Inflammatory macrophage treated with lipopolysaccharide for 1 hour (primary cell): ENCODE results near the gene VRK3.
A peak's percentile ranks its signal among the peaks of the same experiment; 100 is the strongest.
"Not testable (repeated sequence)": the region's sequence is repeated elsewhere in the genome, so short reads cannot be mapped to it uniquely, and the experiment has no call there.

Source experiments
- DNase-seq, 2 donors: peaks; one replicate each; pipeline ENCODE4 v3.0.0-alpha.2; 2020 to 2022

VRK3 gene, protein sequence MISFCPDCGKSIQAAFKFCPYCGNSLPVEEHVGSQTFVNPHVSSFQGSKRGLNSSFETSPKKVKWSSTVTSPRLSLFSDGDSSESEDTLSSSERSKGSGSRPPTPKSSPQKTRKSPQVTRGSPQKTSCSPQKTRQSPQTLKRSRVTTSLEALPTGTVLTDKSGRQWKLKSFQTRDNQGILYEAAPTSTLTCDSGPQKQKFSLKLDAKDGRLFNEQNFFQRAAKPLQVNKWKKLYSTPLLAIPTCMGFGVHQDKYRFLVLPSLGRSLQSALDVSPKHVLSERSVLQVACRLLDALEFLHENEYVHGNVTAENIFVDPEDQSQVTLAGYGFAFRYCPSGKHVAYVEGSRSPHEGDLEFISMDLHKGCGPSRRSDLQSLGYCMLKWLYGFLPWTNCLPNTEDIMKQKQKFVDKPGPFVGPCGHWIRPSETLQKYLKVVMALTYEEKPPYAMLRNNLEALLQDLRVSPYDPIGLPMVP

GRCh38 chr19:50025022-50025793, at the start of gene VRK3:
TSS of gene VRK3 (minus strand) at chr19:50025372. CDS start at chr19:50016162, 9,210 bp downstream.
- DNase-seq: peak; percentile 99 to 100

- not testable (repeated sequence) for DNase-seq
Observed at GRCh38 chr19:50068382-50068781, 43.2 kb upstream of the VRK3 start.

DNA sequence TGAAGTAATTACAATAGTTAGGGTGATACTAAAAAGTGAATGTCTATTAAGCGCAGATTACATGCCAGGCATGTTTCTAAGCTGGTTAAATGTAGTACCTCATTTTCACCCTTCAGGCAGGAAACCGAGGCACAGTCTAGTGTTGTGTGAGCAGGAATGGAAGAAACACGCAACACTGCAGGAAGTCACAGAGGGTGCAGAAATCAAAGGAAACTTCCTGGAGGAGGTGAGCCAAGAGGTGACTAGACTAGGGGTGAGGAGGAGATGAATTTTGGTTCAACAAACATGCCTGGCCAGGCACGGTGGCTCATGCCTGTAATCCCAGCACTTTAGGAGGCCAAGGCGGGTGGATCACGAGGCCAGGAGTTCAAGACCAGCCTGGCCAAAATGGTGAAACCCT, 42.4 kb upstream of the VRK3 start:
- DNase-seq: no peak

DNA sequence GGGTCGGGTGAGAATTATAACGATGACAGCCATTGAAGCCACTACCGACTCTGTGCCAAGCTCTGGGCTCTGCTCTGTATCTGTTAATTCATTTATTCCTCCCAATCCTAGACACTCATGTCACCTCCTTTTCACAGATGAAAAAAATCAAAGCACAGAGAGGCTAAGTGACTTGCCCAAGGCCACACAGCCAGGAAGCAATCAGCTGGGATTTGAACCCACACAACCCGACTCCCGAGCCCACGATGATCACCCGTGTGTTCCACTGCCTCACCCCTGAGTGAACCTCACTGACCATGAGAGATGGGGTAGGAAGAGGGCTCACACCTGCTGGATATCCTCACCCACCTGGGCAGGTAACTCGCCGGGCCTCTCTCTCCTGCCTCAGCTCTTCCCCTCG, 40.8 kb upstream of the VRK3 start:
- no peak for DNase-seq

- DNase-seq: no peak
Observed at GRCh38 chr19:50061650-50062049, 36.5 kb upstream of the VRK3 start.

- no peak for DNase-seq
Observed at GRCh38 chr19:50060107-50060506, 34.9 kb upstream of the VRK3 start.

- no peak for DNase-seq
Observed at GRCh38 chr19:50059045-50059444, 33.9 kb upstream of the VRK3 start.

GRCh38 chr19:50058425-50058824, 33.3 kb upstream of the VRK3 start:
- DNase-seq: no peak

GRCh38 chr19:50053119-50053518, 27.9 kb upstream of the VRK3 start:
- DNase-seq: no peak

DNA sequence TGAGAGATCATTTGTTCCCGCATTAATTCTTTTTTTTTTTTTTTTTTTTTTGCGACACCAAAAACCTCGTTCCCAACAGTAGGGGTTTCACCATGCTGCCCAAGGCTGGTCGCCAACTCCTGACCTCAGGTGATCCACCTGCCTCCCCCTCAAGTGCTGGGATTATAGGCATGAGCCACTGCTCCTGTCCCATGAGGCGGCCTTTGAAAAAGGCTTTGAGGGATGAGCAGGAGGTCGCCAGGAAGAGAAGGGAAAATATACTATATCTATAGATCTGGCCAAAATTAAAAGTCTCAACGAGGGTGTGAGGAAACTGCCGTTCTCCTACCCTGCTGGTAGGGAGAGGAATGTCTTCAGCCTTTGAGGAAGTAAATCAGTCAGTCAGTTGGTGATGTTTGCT, 26.8 kb upstream of the VRK3 start:
- DNase-seq: no peak

- DNase-seq: not testable (repeated sequence)
Observed at GRCh38 chr19:50051228-50051895, 26.2 kb upstream of the VRK3 start.

- DNase-seq: peak; percentile 75 to 86
Observed at GRCh38 chr19:50050406-50051227, 25.4 kb upstream of the VRK3 start.

GRCh38 chr19:50047671-50048070, 22.5 kb upstream of the VRK3 start:
- DNase-seq: no peak

DNA sequence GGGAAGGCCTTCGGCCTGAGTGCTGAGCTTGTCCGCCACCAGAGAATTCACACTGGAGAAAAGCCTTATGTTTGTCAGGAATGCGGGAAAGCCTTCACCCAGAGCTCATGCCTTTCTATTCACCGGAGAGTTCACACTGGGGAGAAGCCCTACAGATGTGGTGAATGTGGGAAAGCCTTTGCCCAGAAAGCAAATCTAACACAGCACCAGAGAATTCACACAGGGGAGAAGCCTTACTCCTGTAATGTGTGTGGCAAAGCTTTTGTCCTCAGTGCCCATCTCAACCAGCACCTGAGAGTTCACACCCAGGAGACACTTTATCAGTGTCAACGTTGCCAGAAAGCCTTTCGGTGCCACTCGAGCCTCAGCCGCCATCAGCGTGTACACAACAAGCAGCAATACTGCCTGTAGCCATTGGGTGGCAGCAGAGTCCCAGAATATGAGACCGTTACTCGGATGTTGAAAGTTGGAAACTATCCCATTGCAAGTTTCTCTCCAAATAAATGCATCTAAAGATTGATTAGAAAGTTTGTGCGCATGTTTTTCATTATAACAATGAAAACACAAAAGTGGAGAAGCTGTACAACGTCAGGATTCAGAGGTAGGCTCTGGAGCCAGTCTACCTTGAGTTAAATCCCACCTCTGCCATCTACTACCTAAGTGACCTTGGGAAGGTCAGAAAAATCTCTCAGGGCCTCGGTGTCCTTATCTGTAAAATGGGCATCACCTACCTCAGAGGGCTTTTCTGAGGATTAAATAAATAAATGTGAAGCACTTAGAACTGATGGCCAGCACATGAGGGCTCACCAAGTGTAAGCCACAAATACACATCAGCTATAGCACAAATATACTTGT, 21.7 kb upstream of the VRK3 start:
- peak; percentile 9 to 70 for DNase-seq

- no peak for DNase-seq
Observed at GRCh38 chr19:50044922-50045321, 19.8 kb upstream of the VRK3 start.

DNA sequence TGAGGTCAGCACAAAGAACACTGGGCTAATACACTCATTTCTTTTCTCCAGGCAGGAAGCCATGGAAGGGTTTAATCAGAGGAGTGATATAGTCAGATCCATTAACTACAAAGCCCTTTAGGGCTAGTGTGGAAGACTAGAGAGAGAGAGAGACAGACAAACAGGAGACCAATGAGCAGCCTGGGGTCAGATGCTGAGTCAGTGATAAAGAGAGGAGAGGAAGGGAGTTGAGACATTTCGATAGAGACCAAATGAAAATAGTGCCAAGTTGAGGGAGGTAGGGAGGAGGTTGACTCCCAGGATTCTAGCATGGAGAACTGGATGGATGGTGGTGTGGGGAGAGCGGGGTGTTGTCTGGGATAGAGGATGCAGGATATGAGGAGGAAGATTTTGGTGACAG, 18.8 kb upstream of the VRK3 start:
- no peak for DNase-seq

GRCh38 chr19:50042363-50043024, 17.3 kb upstream of the VRK3 start:
- no peak for DNase-seq

GRCh38 chr19:50040967-50041366, 15.8 kb upstream of the VRK3 start:
- no peak for DNase-seq

GRCh38 chr19:50039968-50040367, 14.8 kb upstream of the VRK3 start:
- DNase-seq: no peak

- DNase-seq: no peak
Observed at GRCh38 chr19:50036908-50037307, 11.7 kb upstream of the VRK3 start.

- no peak for DNase-seq
Observed at GRCh38 chr19:50030937-50031336, 5.8 kb upstream of the VRK3 start.
